GM19043 (cell line): ENCODE data around the gene KCNT1.

Experiments used
- ATAC-seq: cut with Tn5 transposase; IDR thresholded peaks from one replicate; pipeline ENCODE4 v1.9.1; 2021; ENCODE audit warnings: low read depth; ENCODE audit not compliant: unreplicated experiment

KCNT1 gene

GRCh38 chr9:135833864-135834263 lies 131.9 kb downstream of the KCNT1 start:
- no peak for ATAC-seq

DNA sequence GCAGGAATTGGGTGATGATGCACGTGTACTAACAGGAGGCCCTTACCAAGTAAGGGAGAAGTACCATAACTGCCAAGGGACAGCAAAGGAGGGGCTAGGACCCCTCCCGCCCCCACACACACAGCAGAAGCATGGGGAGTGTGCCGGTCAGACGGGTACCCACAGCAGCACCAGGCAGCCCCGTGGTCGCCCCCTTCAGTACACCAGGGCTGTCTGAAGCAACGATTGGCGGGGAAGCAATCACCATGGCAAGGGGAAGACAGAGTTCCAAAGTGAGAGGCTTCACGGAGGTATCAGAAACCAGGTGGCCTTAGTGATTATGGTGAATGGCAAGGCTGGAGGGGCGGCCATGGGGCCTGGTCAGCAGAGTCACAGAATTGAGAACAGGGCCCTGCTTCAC lies 133.1 kb downstream of the KCNT1 start:
- ATAC-seq, result no peak

DNA sequence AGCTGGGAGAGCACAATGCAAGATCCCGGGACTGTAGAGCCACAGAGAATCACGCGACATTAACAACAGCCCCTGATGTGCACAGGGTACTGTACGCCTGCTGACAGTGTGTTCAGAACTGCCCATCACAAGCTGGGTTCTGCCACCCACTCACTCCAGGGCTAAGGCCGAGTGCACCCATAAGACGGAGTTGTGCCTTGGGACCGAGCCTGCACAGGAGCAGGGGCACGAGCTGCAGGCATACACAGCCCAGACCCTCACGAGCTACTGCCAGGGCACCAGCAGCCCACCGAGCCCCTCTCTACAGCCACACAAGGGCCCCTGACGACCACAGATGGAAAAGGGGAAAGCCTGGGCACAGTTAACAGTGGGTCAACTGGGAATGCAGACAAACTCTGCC lies 137.5 kb downstream of the KCNT1 start:
- no peak for ATAC-seq

GRCh38 chr9:135840107-135840506 lies 138.1 kb downstream of the KCNT1 start:
- ATAC-seq, result no peak

GRCh38 chr9:135840539-135840938 lies 138.6 kb downstream of the KCNT1 start:
- ATAC-seq, result no peak
